HepG2 (cell line): ENCODE data around the gene ATF6. TPM values are rescaled to one million over a fixed set of nuclear protein-coding genes. Genes with fewer than 3 reads are reported as not detected.
A peak's percentile ranks its signal among the peaks of the same experiment; 100 is the strongest.

ENCODE experiments used
- ATAC-seq: fragments of 200-7000 bp; cut with Tn5 transposase; 3 replicates; pipeline ENCODE4 v1.9.1; 2020; ENCODE audit warnings: mild to moderate bottlenecking, moderate library complexity
- BruUV-seq: library from RNA; stranded (reverse); fragments of 400-500 nt; replicated peaks from 2 replicates; lab custom pipeline; 2021; lab: Mats Ljungman, UMichigan
- CTCF ChIA-PET: fragments of 300-600 bp; formaldehyde crosslinking; extraction: SDS; loops from one replicate; lab custom pipeline; 2021; ENCODE audit warnings: low total read pairs, inconsistent platforms, low intra/inter-chr PET ratio; lab: Yijun Ruan, JAX
- POLR2A ChIA-PET: fragments of 350-600 bp; sonication (Branson Sonifier 250); formaldehyde crosslinking; loops from one replicate; lab custom pipeline; 2020; ENCODE audit warnings: antibody characterized with exemption, inconsistent platforms; lab: Yijun Ruan, JAX
- DNase-seq: peaks from one replicate; pipeline ENCODE4 v3.0.0-alpha.2; 2015; ENCODE audit warnings: low spot score
- FAIRE-seq: peaks from 3 replicates; lab custom pipeline; 2011; peaks lifted over from hg19 to GRCh38; lab: Jason Lieb, UNC
- H2AFZ ChIP-seq: one replicate; pipeline ENCODE4 v1.6.1; 2011; ENCODE audit warnings: low read length, inconsistent platforms
- H3K27ac ChIP-seq: fragments of 300-600 bp; 3 replicates; pipeline ENCODE4 v1.8.0; 2011; ENCODE audit warnings: mixed run types, mild to moderate bottlenecking, mixed read lengths, low read length, inconsistent platforms; ENCODE audit not compliant: insufficient read depth; ENCODE audit errors: extremely low read length
- H3K27me3 ChIP-seq, 2 experiments: fragments of 200-600 bp in 1 of 2; 2 replicates in 1 of 2; 3 replicates in 1 of 2; pipeline versions ENCODE4 v1.6.0 to v1.8.0; 2011; ENCODE audit warnings: low read length in 2 of 2, mild to moderate bottlenecking in 2 of 2, moderate library complexity in 2 of 2, inconsistent platforms in 1 of 2; ENCODE audit not compliant: insufficient read depth in 2 of 2, control insufficient read depth in 1 of 2
- H3K36me3 ChIP-seq, 2 experiments: fragments of 200-600 bp in 1 of 2; replicated peaks in 1 of 2; 2 replicates in 1 of 2; 3 replicates in 1 of 2; pipeline versions ENCODE4 v1.5.1 to v1.8.0; 2011; ENCODE audit warnings: low read length in 2 of 2, inconsistent platforms in 1 of 2; ENCODE audit not compliant: insufficient read depth in 2 of 2, control insufficient read depth in 1 of 2
- H3K4me1 ChIP-seq: 2 replicates; pipeline ENCODE4 v1.5.1; 2012; ENCODE audit warnings: low read length, inconsistent platforms; ENCODE audit not compliant: insufficient read depth
- H3K4me2 ChIP-seq: 2 replicates; pipeline ENCODE4 v1.6.0; 2011; ENCODE audit warnings: low read depth, low read length, inconsistent platforms
- H3K4me3 ChIP-seq, 3 experiments: fragments of 200-600 bp in 1 of 3; sonication (generic), shearing (Covaris generic) in 1 of 3; replicated peaks in 1 of 3; 2 replicates each; pipeline ENCODE4 v1.5.1; 2011 to 2016; ENCODE audit warnings: low read length in 3 of 3, inconsistent platforms in 2 of 3, low read depth in 2 of 3, mild to moderate bottlenecking in 2 of 3, control low read depth in 1 of 3, mixed read lengths in 1 of 3; ENCODE audit not compliant: insufficient read depth in 1 of 3
- H3K79me2 ChIP-seq: one replicate; pipeline ENCODE4 v1.6.1; 2011; ENCODE audit warnings: low read length, inconsistent platforms; ENCODE audit not compliant: insufficient read depth
- H3K9ac ChIP-seq: 2 replicates; pipeline ENCODE4 v1.6.0; 2011; ENCODE audit warnings: mild to moderate bottlenecking, low read depth, low read length, inconsistent platforms; ENCODE audit not compliant: insufficient read depth
- H3K9me3 ChIP-seq: 2 replicates; pipeline ENCODE4 v1.5.1; 2012; ENCODE audit warnings: mild to moderate bottlenecking, low read length
- H4K20me1 ChIP-seq: 2 replicates; pipeline ENCODE4 v1.6.0; 2011; ENCODE audit warnings: inconsistent platforms, mild to moderate bottlenecking, low read length, moderate library complexity; ENCODE audit not compliant: insufficient read depth
- FOXM1 ChIP-seq: sonication (generic); formaldehyde crosslinking; IDR thresholded peaks from 2 replicates; pipeline ENCODE4 v1.5.0; 2020; ENCODE audit warnings: missing genetic modification reagents
- HNRNPLL ChIP-seq: fragments of 200-400 bp; formaldehyde crosslinking; IDR thresholded peaks from 2 replicates; pipeline ENCODE4 v1.6.1; 2017; ENCODE audit warnings: mild to moderate bottlenecking, low read depth, low read length; ENCODE audit not compliant: poor library complexity, severe bottlenecking
- KAT7 ChIP-seq: IDR thresholded peaks from 2 replicates; pipeline ENCODE4 v1.6.1; 2018; ENCODE audit warnings: borderline replicate concordance, missing compliant biosample characterization
- PHF8 ChIP-seq: sonication (generic); formaldehyde crosslinking; IDR thresholded peaks from 2 replicates; pipeline ENCODE4 v1.5.0; 2020; ENCODE audit warnings: missing genetic modification reagents
- ZNF225 ChIP-seq: sonication (generic); formaldehyde crosslinking; IDR thresholded peaks from 2 replicates; pipeline ENCODE4 v1.4.0; 2020; ENCODE audit warnings: mild to moderate bottlenecking, missing genetic modification reagents
- ZNF350 ChIP-seq: sonication (generic); formaldehyde crosslinking; IDR thresholded peaks from 2 replicates; pipeline ENCODE4 v1.4.0; 2020; ENCODE audit warnings: mild to moderate bottlenecking, low read depth, missing genetic modification reagents, borderline replicate concordance
- ZNF607 ChIP-seq: sonication (generic); formaldehyde crosslinking; IDR thresholded peaks from 2 replicates; pipeline ENCODE4 v1.5.1; 2020; ENCODE audit warnings: missing genetic modification reagents, mild to moderate bottlenecking, borderline replicate concordance
- ZNF777 ChIP-seq: sonication (generic); formaldehyde crosslinking; IDR thresholded peaks from 2 replicates; pipeline ENCODE4 v1.4.0; 2020; ENCODE audit warnings: missing genetic modification reagents
- WGBS: methylation state at CpG from one replicate; pipeline ENCODE4 v1.1.6; 2017; ENCODE audit warnings: low lambda C conversion rate; 5-methylcytosine and 5-hydroxymethylcytosine counted together
- in situ Hi-C: cut with HindIII; loops from 2 replicates; pipeline ENCODE4 v1.10.0; 2017; ENCODE audit warnings: low pct_unique_long_range_greater_than_20kb; ENCODE audit not compliant: extremely low pct_ligation_motif_present
- intact Hi-C: fragments of 100-400 bp; cut with micrococcal nuclease; formaldehyde crosslinking; loops from one replicate; pipeline ENCODE4 v1.10.0; 2022; ENCODE audit not compliant: unreplicated experiment
- polyA plus RNA-seq, 8 experiments: library from polyadenylated mRNA; depleted of rRNA in 3 of 8; stranded (reverse) in 7 of 8; unstranded in 1 of 8; fragments of >200 nt; fragmentation: Illumina TruSeq in 4 of 8; extraction: Trizol in 4 of 8; gene quantifications; 2 replicates each; pipeline versions ENCODE4 v1.2.1 to v1.2.3, GENCODE V29; 2011 to 2016; ENCODE audit warnings: low read depth in 4 of 8, missing spikeins in 1 of 8, mixed read lengths in 1 of 8; ENCODE audit not compliant: insufficient read depth in 1 of 8
- total RNA-seq, 5 experiments: library from RNA; depleted of rRNA; stranded (reverse); fragments of >200 nt; fragmentation: Illumina TruSeq; extraction: Trizol; gene quantifications; 2 replicates each; pipeline ENCODE4 v1.2.3, GENCODE V29; 2016; ENCODE audit warnings: low read depth in 1 of 5
- TF ChIP-seq, protein P1 (sequence below): sonication (generic); formaldehyde crosslinking; IDR thresholded peaks from 2 replicates; pipeline ENCODE4 v1.8.1; 2023; ENCODE audit warnings: mild to moderate bottlenecking, inconsistent platforms, moderate library complexity, missing genetic modification reagents, borderline replicate concordance
- TF ChIP-seq, protein P2 (sequence below): sonication (generic); formaldehyde crosslinking; conservative IDR thresholded peaks from 2 replicates; pipeline ENCODE4 v1.5.0; 2020; ENCODE audit warnings: missing genetic modification reagents
- TF ChIP-seq, protein P3 (sequence below): sonication (generic); formaldehyde crosslinking; IDR thresholded peaks from 2 replicates; pipeline ENCODE4 v1.4.0; 2020; ENCODE audit warnings: missing genetic modification reagents, borderline replicate concordance
- TF ChIP-seq, protein P4 (sequence below): IDR thresholded peaks from 2 replicates; pipeline ENCODE4 v1.4.0; 2020; ENCODE audit warnings: mild to moderate bottlenecking, missing genetic modification reagents

Gene ATF6
- total and polyA plus RNA-seq, 2 of the 13 experiments (the other 11 are each of a cell fraction or from before 2014, with no cell fraction given) = 13.2 to 14.5 TPM

DNA sequence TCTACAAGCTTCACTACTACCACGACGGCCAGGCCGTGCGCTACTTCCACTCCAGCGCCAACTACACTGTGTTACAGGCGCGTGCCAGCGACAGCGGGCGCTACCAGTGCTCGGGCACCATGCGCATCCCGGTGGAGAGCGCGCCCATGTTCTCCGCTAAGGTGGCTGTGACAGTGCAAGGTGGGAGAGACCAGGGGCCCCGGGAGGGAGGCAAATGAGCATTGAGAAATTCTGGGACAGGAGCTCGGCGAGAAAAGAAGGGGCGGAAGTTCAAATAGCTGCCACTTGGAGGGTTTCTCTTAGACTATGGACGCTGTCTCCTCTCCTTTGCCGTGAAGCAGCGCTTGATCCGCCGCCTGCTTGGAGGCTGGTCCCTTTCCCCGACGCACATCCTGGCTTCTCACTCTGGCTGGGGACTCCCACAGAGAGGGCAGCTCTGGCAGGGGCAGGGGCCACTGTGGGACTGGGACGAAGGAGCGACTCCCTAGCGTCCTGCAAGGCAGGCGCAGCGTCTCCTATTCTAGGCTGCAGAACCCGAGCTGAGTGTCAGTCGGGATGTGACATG, 40.1 kb upstream of the ATF6 start:
- POLR2A ChIA-PET = interaction anchor here (0.7 to 2.5 kb wide), 5 partner anchors 10 to 114 kb away, joined by 3 to 15 read pairs (median 3); partner anchors contain the start of gene DUSP12
- in situ Hi-C loops = no loop called here
- TF ChIP-seq PHF8 (CRISPR knock-in tag) (peak; percentile 10; the same call in 1 of the 2 replicates), ZNF607 (CRISPR knock-in tag) (no peak), KAT7 (CRISPR knock-in tag) (peak; percentile 55; the same call in 1 of the 2 replicates), ZNF350 (0 out of 2 replicates have a peak, but pooled peaks have one; percentile 32), ZNF777 (CRISPR knock-in tag) (peak; percentile 89), ZNF225 (CRISPR knock-in tag) (0 out of 2 replicates have a peak, but pooled peaks have one; percentile 23), HNRNPLL (peak; percentile 71), FOXM1 (CRISPR knock-in tag) (no peak)
- TF ChIP-seq, protein P1, sequence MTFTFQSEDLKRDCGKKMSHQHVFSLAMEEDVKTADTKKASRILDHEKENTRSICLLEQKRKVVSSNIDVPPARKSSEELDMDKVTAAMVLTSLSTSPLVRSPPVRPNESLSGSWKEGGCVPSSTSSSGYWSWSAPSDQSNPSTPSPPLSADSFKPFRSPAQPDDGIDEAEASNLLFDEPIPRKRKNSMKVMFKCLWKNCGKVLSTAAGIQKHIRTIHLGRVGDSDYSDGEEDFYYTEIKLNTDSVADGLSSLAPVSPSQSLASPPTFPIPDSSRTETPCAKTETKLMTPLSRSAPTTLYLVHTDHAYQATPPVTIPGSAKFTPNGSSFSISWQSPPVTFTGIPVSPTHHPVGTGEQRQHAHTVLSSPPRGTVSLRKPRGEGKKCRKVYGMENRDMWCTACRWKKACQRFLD (CRISPR knock-in tag) = no peak
- TF ChIP-seq, protein P2, sequence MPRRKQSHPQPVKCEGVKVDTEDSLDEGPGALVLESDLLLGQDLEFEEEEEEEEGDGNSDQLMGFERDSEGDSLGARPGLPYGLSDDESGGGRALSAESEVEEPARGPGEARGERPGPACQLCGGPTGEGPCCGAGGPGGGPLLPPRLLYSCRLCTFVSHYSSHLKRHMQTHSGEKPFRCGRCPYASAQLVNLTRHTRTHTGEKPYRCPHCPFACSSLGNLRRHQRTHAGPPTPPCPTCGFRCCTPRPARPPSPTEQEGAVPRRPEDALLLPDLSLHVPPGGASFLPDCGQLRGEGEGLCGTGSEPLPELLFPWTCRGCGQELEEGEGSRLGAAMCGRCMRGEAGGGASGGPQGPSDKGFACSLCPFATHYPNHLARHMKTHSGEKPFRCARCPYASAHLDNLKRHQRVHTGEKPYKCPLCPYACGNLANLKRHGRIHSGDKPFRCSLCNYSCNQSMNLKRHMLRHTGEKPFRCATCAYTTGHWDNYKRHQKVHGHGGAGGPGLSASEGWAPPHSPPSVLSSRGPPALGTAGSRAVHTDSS (CRISPR knock-in tag) = no peak
- TF ChIP-seq, protein P3, sequence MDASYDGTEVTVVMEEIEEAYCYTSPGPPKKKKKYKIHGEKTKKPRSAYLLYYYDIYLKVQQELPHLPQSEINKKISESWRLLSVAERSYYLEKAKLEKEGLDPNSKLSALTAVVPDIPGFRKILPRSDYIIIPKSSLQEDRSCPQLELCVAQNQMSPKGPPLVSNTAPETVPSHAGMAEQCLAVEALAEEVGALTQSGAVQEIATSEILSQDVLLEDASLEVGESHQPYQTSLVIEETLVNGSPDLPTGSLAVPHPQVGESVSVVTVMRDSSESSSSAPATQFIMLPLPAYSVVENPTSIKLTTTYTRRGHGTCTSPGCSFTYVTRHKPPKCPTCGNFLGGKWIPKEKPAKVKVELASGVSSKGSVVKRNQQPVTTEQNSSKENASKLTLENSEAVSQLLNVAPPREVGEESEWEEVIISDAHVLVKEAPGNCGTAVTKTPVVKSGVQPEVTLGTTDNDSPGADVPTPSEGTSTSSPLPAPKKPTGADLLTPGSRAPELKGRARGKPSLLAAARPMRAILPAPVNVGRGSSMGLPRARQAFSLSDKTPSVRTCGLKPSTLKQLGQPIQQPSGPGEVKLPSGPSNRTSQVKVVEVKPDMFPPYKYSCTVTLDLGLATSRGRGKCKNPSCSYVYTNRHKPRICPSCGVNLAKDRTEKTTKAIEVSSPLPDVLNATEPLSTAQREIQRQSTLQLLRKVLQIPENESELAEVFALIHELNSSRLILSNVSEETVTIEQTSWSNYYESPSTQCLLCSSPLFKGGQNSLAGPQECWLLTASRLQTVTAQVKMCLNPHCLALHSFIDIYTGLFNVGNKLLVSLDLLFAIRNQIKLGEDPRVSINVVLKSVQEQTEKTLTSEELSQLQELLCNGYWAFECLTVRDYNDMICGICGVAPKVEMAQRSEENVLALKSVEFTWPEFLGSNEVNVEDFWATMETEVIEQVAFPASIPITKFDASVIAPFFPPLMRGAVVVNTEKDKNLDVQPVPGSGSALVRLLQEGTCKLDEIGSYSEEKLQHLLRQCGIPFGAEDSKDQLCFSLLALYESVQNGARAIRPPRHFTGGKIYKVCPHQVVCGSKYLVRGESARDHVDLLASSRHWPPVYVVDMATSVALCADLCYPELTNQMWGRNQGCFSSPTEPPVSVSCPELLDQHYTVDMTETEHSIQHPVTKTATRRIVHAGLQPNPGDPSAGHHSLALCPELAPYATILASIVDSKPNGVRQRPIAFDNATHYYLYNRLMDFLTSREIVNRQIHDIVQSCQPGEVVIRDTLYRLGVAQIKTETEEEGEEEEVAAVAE (CRISPR knock-in tag) = no peak
- TF ChIP-seq, protein P4, sequence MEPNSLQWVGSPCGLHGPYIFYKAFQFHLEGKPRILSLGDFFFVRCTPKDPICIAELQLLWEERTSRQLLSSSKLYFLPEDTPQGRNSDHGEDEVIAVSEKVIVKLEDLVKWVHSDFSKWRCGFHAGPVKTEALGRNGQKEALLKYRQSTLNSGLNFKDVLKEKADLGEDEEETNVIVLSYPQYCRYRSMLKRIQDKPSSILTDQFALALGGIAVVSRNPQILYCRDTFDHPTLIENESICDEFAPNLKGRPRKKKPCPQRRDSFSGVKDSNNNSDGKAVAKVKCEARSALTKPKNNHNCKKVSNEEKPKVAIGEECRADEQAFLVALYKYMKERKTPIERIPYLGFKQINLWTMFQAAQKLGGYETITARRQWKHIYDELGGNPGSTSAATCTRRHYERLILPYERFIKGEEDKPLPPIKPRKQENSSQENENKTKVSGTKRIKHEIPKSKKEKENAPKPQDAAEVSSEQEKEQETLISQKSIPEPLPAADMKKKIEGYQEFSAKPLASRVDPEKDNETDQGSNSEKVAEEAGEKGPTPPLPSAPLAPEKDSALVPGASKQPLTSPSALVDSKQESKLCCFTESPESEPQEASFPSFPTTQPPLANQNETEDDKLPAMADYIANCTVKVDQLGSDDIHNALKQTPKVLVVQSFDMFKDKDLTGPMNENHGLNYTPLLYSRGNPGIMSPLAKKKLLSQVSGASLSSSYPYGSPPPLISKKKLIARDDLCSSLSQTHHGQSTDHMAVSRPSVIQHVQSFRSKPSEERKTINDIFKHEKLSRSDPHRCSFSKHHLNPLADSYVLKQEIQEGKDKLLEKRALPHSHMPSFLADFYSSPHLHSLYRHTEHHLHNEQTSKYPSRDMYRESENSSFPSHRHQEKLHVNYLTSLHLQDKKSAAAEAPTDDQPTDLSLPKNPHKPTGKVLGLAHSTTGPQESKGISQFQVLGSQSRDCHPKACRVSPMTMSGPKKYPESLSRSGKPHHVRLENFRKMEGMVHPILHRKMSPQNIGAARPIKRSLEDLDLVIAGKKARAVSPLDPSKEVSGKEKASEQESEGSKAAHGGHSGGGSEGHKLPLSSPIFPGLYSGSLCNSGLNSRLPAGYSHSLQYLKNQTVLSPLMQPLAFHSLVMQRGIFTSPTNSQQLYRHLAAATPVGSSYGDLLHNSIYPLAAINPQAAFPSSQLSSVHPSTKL (CRISPR knock-in tag) = no peak

More for the DNA sequence above, 40.1 kb upstream of the ATF6 start:
- no peaks in the 10 kb centered on the region for H3K79me2 ChIP-seq
- no peaks in the 10 kb centered on the region for H4K20me1 ChIP-seq
- peak overlapping the region; percentile 62 to 84 (median 69) for H3K4me3 ChIP-seq
- H3K9ac ChIP-seq = peak overlapping the region; percentile 56; the same call in 1 of the 2 replicates
- BruUV-seq = no TSS peak
- H3K4me2 ChIP-seq = peak overlapping the region; percentile 97
- H3K27me3 ChIP-seq = peaks cover 3 to 45% of the 10 kb centered on the region in 2 experiments; a peak in 4 of 5 replicates
- peak; percentile 70 for ATAC-seq
- intact Hi-C loops = no loop called here
- H3K9me3 ChIP-seq = no peaks in the 10 kb centered on the region
- FAIRE-seq = no peak
- peak overlapping the region; percentile 35 for H2AFZ ChIP-seq
- 5% methylated on average over 19 of the region's 34 CpGs for WGBS
- CTCF ChIA-PET = no interaction called here
- no peaks in the 10 kb centered on the region for H3K36me3 ChIP-seq
- peak; percentile 23 for DNase-seq
- no peak overlapping the region for H3K27ac ChIP-seq
- H3K4me1 ChIP-seq = peaks cover 19% of the 10 kb centered on the region
